Neural crest cell (in vitro differentiated cells): Measurements from ENCODE around the gene ELL. TPM values are rescaled to one million over a fixed set of nuclear protein-coding genes. Genes with fewer than 3 reads are reported as not detected.
A peak's percentile ranks its signal among the peaks of the same experiment; 100 is the strongest.

Experiments used
- DNase-seq: peaks from one replicate; pipeline ENCODE4 v3.0.0; 2021; ENCODE audit warnings: low read depth, mixed read lengths, low spot score
- H3K27ac Mint-ChIP-seq: one replicate; pipeline ENCODE4 v1.8.0; 2021; ENCODE audit warnings: mild to moderate bottlenecking, mixed read lengths; ENCODE audit not compliant: unreplicated experiment
- H3K27me3 Mint-ChIP-seq: 2 replicates; pipeline ENCODE4 v1.8.0; 2021; ENCODE audit warnings: low read depth, mild to moderate bottlenecking, mixed read lengths
- H3K36me3 Mint-ChIP-seq: 2 replicates; pipeline ENCODE4 v1.8.0; 2021; ENCODE audit warnings: low read depth, mild to moderate bottlenecking, mixed read lengths
- H3K4me1 Mint-ChIP-seq: 2 replicates; pipeline ENCODE4 v1.8.0; 2021; ENCODE audit warnings: mixed read lengths
- H3K4me3 Mint-ChIP-seq: one replicate; pipeline ENCODE4 v1.8.0; 2021; ENCODE audit warnings: mild to moderate bottlenecking, mixed read lengths
- H3K9me3 Mint-ChIP-seq: 2 replicates; pipeline ENCODE4 v1.8.0; 2021; ENCODE audit warnings: mixed read lengths
- CTCF ChIP-seq: fragments of 200-600 bp; sonication (generic); conservative IDR thresholded peaks from 2 replicates; pipeline ENCODE4 v1.5.0; 2021; ENCODE audit warnings: antibody characterized with exemption, mild to moderate bottlenecking
- total RNA-seq: library from RNA; stranded (reverse); gene quantifications from 2 replicates; pipeline ENCODE4 v1.2.1, GENCODE V29; 2021

ELL gene
- total RNA-seq, 1 donor from 2014 or later, result 11.1 TPM

- H3K27ac Mint-ChIP-seq, result no peak overlapping the region
- peak; percentile 69 for DNase-seq
- no peaks in the 10 kb centered on the region for H3K36me3 Mint-ChIP-seq
- H3K9me3 Mint-ChIP-seq, result no peaks in the 10 kb centered on the region
- H3K4me3 Mint-ChIP-seq, result peak overlapping the region; percentile 90
- peaks cover 11% of the 10 kb centered on the region for H3K27me3 Mint-ChIP-seq
- TF ChIP-seq CTCF, result peak; percentile 40
- H3K4me1 Mint-ChIP-seq, result peaks cover 42% of the 10 kb centered on the region
These were observed 85.0 kb downstream of the ELL start for GRCh38 chr19:18436671-18437490.

- no peak for TF ChIP-seq CTCF
- Mint-ChIP-seq H3K27me3 (peaks cover 11% of the 10 kb centered on the region), H3K36me3 (no peaks in the 10 kb centered on the region), H3K9me3 (no peaks in the 10 kb centered on the region), H3K4me1 (peaks cover 42% of the 10 kb centered on the region), H3K27ac (no peak overlapping the region), H3K4me3 (peak overlapping the region; percentile 85)
- no peak for DNase-seq
These were observed 85.8 kb downstream of the ELL start for GRCh38 chr19:18435842-18436670.

- Mint-ChIP-seq H3K9me3 (no peaks in the 10 kb centered on the region), H3K27ac (no peak overlapping the region), H3K4me1 (peaks cover 38% of the 10 kb centered on the region), H3K4me3 (peak overlapping the region; percentile 85), H3K27me3 (peaks cover 11% of the 10 kb centered on the region), H3K36me3 (no peaks in the 10 kb centered on the region)
- no peak for TF ChIP-seq CTCF
- no peak for DNase-seq
These were observed 86.6 kb downstream of the ELL start for GRCh38 chr19:18435178-18435841.

GRCh38 chr19:18434411-18435175 lies 87.3 kb downstream of the ELL start:
- no peaks in the 10 kb centered on the region for H3K36me3 Mint-ChIP-seq
- peaks cover 11% of the 10 kb centered on the region for H3K27me3 Mint-ChIP-seq
- H3K4me3 Mint-ChIP-seq, result peak overlapping the region; percentile 81
- peaks cover 32% of the 10 kb centered on the region for H3K4me1 Mint-ChIP-seq
- no peaks in the 10 kb centered on the region for H3K9me3 Mint-ChIP-seq
- DNase-seq, result no peak
- TF ChIP-seq CTCF, result no peak
- no peak overlapping the region for H3K27ac Mint-ChIP-seq
